Ovary (tissue), 9 donors: Measurements from ENCODE around the gene SH3RF3. TPM values are rescaled to one million over a fixed set of nuclear protein-coding genes. Genes with fewer than 3 reads are reported as not detected.

Experiments
- DNase-seq, 5 donors: peaks; one replicate each; pipeline ENCODE4 v3.0.0-alpha.2; 2019 to 2020
- H3K27ac ChIP-seq, 2 donors: fragments of 200-600 bp; one replicate each; pipeline versions ENCODE4 v1.5.1 to v1.8.0; 2019 to 2022
- H3K27me3 ChIP-seq: fragments of 200-600 bp; one replicate; pipeline ENCODE4 v1.8.0; 2022
- H3K36me3 ChIP-seq: fragments of 200-600 bp; sonication (generic); one replicate; pipeline ENCODE4 v1.5.1; 2019
- H3K4me1 ChIP-seq: one replicate; pipeline ENCODE4 v1.8.1; 2013; ENCODE audit warnings: mild to moderate bottlenecking, moderate library complexity; ENCODE audit not compliant: insufficient read depth
- H3K4me3 ChIP-seq: fragments of 200-600 bp; sonication (generic); one replicate; pipeline ENCODE4 v1.5.1; 2017
- H3K9me3 ChIP-seq, 2 donors: fragments of 200-600 bp in 1 of 2; sonication (generic) in 1 of 2; one replicate each; pipeline versions ENCODE4 v1.5.1 to v1.8.1; 2013 to 2019; ENCODE audit warnings: mild to moderate bottlenecking in 1 of 2, moderate library complexity in 1 of 2
- EP300 ChIP-seq: sonication (generic); formaldehyde crosslinking; IDR thresholded peaks from one replicate; pipeline ENCODE4 v1.6.1; 2017; ENCODE audit warnings: antibody characterized with exemption
- POLR2A ChIP-seq: fragments of 450-650 bp; IDR thresholded peaks from one replicate; pipeline ENCODE4 v1.6.1; 2017; ENCODE audit warnings: antibody characterized with exemption, mild to moderate bottlenecking, moderate library complexity
- WGBS, 3 donors: extraction: QIAGEN DNeasy Blood & Tissue Kit in 1 of 3; methylation state at CpG; one replicate each; pipeline versions ENCODE4 v1.1.5 to v1.1.7; 2013 to 2017; 5-methylcytosine and 5-hydroxymethylcytosine counted together
- intact Hi-C, 4 donors: fragments of 100-400 bp; cut with DNase I; formaldehyde crosslinking; loops; one replicate each; pipeline versions ENCODE4 v1.11.0 to v1.15.1; 2022 to 2023
- polyA plus RNA-seq, 2 donors: library from polyadenylated mRNA; stranded (reverse); fragments of 200-250 nt in 1 of 2; fragments of 350-450 nt in 1 of 2; fragmentation: Illumina TruSeq in 1 of 2; extraction: RNeasy Lipid Tissue Mini Kit (QIAGEN cat#74804) in 1 of 2; gene quantifications; one replicate each; pipeline ENCODE4 v1.2.3, GENCODE V29; 2013 to 2014
- total RNA-seq, 7 donors: library from RNA; depleted of rRNA in 2 of 7; stranded (reverse); fragments of >200 nt in 2 of 7; fragmentation: NEBNext Ultra II Directional in 3 of 7; extraction: Animal tissue kit (Norgen Biotek cat#: 25700) in 3 of 7; gene quantifications; one replicate each; pipeline versions ENCODE4 v1.1.0 to v1.2.4, GENCODE V29; 2016 to 2023
- TF ChIP-seq, protein P1 (sequence below), 3 donors: fragments of 450-650 bp in 2 of 3; fragments of 200-600 bp in 1 of 3; IDR thresholded peaks; one replicate each; pipeline versions ENCODE4 v1.5.1 to v1.8.0; 2016 to 2022; ENCODE audit warnings: antibody characterized with exemption in 3 of 3, mild to moderate bottlenecking in 1 of 3
- donor health status: DM: no; HTN: no; CAD: no; lungs with moderate emphysema.
- donor health status: DM: no; HTN: no; CAD: no.
- donor health status: Bipolar disorder and iron deficiency.
- donor health status: DM: yes; HTN: yes; CAD: no.
- donor health status: DM: no; HTN: no; CAD: no.
- donor health status: DM: yes; HTN: yes; CAD: no.

Gene SH3RF3
- total and polyA plus RNA-seq, 9 donors = 2.7 to 10.1 (median 4.5) TPM

DNA sequence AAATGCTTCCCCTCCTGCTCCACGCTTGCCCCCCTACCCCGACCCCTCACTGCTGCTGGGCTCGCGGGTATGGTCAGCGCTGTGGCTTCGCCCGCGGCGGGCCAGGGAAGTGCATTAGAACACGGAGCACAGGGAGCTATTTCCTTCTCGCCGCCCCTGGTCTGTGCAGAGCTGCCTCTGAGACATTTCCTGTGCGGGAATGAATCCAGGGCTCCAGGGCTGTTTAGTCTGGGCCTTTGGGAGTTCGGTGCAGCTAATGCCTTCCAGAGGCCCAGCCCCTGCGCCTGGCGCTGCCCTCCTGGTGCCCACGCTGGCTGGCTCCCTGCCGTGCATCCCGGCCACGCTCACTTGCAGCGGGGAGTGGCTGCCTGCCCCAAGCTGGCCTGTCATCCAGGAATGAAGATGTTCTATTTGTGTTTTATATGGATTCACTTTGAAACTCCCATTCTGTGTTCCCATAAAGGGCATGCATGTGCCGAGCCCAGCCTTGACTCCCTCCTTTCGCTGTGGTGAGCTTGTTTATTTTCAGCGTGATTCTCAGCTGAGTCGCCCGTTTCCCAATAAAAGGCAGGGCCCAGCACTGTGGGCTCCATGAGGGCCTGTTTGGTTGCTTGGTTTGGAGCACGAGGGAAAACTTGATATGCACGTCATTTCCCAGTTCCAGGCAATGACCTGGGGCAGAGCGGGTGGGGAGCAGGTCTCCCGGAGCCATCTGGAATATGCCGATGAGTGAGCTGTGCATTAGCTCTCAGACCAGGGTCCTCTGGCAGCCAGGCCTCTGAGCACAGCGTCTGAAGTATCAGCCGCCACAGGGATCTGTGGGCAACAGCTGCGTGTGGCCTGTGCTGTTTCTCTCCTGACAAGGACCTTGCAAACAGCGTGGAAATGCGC, 42.7 kb downstream of the SH3RF3 start:
- no peaks in the 10 kb centered on the region for H3K9me3 ChIP-seq
- no peaks in the 10 kb centered on the region for H3K27me3 ChIP-seq
- no peak overlapping the region for H3K4me3 ChIP-seq
- TF ChIP-seq, protein P1, sequence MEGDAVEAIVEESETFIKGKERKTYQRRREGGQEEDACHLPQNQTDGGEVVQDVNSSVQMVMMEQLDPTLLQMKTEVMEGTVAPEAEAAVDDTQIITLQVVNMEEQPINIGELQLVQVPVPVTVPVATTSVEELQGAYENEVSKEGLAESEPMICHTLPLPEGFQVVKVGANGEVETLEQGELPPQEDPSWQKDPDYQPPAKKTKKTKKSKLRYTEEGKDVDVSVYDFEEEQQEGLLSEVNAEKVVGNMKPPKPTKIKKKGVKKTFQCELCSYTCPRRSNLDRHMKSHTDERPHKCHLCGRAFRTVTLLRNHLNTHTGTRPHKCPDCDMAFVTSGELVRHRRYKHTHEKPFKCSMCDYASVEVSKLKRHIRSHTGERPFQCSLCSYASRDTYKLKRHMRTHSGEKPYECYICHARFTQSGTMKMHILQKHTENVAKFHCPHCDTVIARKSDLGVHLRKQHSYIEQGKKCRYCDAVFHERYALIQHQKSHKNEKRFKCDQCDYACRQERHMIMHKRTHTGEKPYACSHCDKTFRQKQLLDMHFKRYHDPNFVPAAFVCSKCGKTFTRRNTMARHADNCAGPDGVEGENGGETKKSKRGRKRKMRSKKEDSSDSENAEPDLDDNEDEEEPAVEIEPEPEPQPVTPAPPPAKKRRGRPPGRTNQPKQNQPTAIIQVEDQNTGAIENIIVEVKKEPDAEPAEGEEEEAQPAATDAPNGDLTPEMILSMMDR (IDR thresholded peaks at IDR 0.05) = peak in 1 of 3 donors; percentile 32
- TF ChIP-seq EP300 = no peak
- peaks cover 25% of the 10 kb centered on the region for H3K4me1 ChIP-seq
- WGBS, 3 donors = 15 to 57% (median 31%) methylated on average over 35 to 36 of the region's 36 CpGs
- peak; percentile 60 to 71 (median 63) for DNase-seq
- intact Hi-C loops = loop anchor here in 1 of 4 donors (10.0 kb wide), 1 partner anchor 153 kb away; no protein-coding TSS in a partner anchor
- no peaks in the 10 kb centered on the region for H3K36me3 ChIP-seq
- peak overlapping the region in 1 of 2 donors; percentile 72 for H3K27ac ChIP-seq

GRCh38 chr2:109172556-109173105, 43.6 kb downstream of the SH3RF3 start:
- peaks cover 25% of the 10 kb centered on the region for H3K4me1 ChIP-seq
- H3K27ac ChIP-seq = peak overlapping the region in 1 of 2 donors; percentile 44
- no peak for DNase-seq
- 63 to 83% (median 75%) methylated on average over 7 of the region's 7 CpGs for WGBS, 3 donors
- no peak overlapping the region for H3K4me3 ChIP-seq
- H3K9me3 ChIP-seq = no peaks in the 10 kb centered on the region
- no peaks in the 10 kb centered on the region for H3K36me3 ChIP-seq
- TF ChIP-seq POLR2A (no peak), EP300 (no peak)
- TF ChIP-seq, protein P1 (IDR thresholded peaks at IDR 0.05) = no peak
- H3K27me3 ChIP-seq = no peaks in the 10 kb centered on the region
- intact Hi-C loops = loop anchor here in 1 of 4 donors (10.0 kb wide), 1 partner anchor 152 kb away; no protein-coding TSS in a partner anchor

DNA sequence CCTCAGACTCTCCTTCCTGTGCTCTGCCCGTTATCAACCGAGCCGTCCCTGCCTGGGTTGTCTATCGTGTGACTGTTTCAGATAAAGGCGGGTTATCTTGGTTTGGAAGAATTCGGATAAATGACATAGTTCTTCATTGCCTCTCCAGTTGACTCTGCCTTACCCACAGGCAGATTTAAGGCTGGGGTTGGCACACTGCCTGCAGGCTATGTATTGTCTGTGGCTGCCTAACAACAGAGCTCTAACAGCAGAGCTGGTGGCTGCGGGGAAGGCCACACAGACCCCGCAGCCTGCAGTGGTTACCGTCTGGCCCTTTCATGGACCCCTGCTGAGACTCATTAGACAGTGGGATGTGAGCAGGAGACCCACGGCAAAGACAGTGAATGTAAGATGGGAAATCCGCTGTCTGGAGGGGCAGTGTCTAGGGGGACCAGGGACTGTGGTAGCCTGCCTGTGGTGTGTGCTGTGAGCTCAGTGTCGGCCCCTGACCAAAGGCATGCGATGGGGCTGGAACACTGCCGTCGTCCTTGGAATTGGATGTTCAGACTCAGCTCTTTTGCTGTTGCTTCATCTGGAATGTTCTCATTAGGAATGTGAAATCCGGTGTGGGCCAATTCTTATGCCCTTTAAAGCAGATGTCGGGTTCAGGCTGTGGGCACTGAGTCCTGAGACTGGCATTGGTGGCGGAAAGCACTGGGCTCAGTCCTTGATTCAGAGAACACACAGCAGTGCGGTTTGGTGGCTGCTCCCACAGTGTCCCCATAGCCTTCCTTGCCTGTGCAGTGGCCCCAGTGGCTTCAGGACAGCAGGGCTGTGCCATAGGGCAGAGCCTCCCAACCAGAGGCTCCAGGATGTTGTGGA, 44.5 kb downstream of the SH3RF3 start:
- peaks cover 25% of the 10 kb centered on the region for H3K4me1 ChIP-seq
- 18 to 21% (median 20%) methylated on average over 19 of the region's 19 CpGs for WGBS, 3 donors
- H3K36me3 ChIP-seq = no peaks in the 10 kb centered on the region
- H3K27me3 ChIP-seq = no peaks in the 10 kb centered on the region
- DNase-seq = peak; percentile 80 to 92 (median 86)
- TF ChIP-seq EP300 (no peak), POLR2A (peak; percentile 31)
- H3K4me3 ChIP-seq = no peak overlapping the region
- intact Hi-C loops = loop anchor here in 1 of 4 donors (10.0 kb wide), 1 partner anchor 151 kb away; no protein-coding TSS in a partner anchor
- peak overlapping the region; percentile 27 to 78 for H3K27ac ChIP-seq
- no peaks in the 10 kb centered on the region for H3K9me3 ChIP-seq

GRCh38 chr2:109174214-109174613, 45.2 kb downstream of the SH3RF3 start:
- no peak for TF ChIP-seq POLR2A
- TF ChIP-seq, protein P1 (IDR thresholded peaks at IDR 0.05) = no peak
- TF ChIP-seq EP300 = no peak
- H3K27me3 ChIP-seq = no peaks in the 10 kb centered on the region
- intact Hi-C loops = loop anchor here in 1 of 4 donors (10.0 kb wide), 1 partner anchor 151 kb away; no protein-coding TSS in a partner anchor
- no peak overlapping the region for H3K4me3 ChIP-seq
- DNase-seq = no peak
- 84 to 92% (median 86%) methylated on average over 4 of the region's 4 CpGs for WGBS, 3 donors
- H3K36me3 ChIP-seq = no peaks in the 10 kb centered on the region
- peak overlapping the region; percentile 27 to 78 for H3K27ac ChIP-seq
- no peaks in the 10 kb centered on the region for H3K9me3 ChIP-seq
- peaks cover 25% of the 10 kb centered on the region for H3K4me1 ChIP-seq
